ENCODE data around the gene IPO11.

The IPO11 gene

GRCh38 chr5:62569470-62569869 lies 156.9 kb downstream of the IPO11 start:
- DNase-seq, result no peak

GRCh38 chr5:62572918-62573514 lies 160.5 kb downstream of the IPO11 start:
- DNase-seq, result no peak

- DNase-seq, result no peak
Observed at GRCh38 chr5:62574599-62574998, 162.0 kb downstream of the IPO11 start.

GRCh38 chr5:62575066-62575465 lies 162.5 kb downstream of the IPO11 start:
- no peak for DNase-seq

GRCh38 chr5:62575489-62575888 lies 162.9 kb downstream of the IPO11 start:
- no peak for DNase-seq

- DNase-seq, result no peak
Observed at GRCh38 chr5:62576570-62577170, 164.1 kb downstream of the IPO11 start.

- DNase-seq, result no peak
Observed at GRCh38 chr5:62577488-62577887, 164.9 kb downstream of the IPO11 start.

GRCh38 chr5:62578540-62578939 lies 166.0 kb downstream of the IPO11 start, which contains the start of gene LRRC70:
TSS of gene LRRC70 (plus strand) at chr5:62578819. CDS start at chr5:62579439, 620 bp downstream.
- DNase-seq, result no peak

GRCh38 chr5:62579761-62580160 lies 167.2 kb downstream of the IPO11 start:
- DNase-seq, result no peak

GRCh38 chr5:62581836-62582597 lies 169.5 kb downstream of the IPO11 start:
- no peak for DNase-seq

GRCh38 chr5:62584391-62584790 lies 171.8 kb downstream of the IPO11 start:
- DNase-seq, result no peak

- no peak for DNase-seq
Observed at GRCh38 chr5:62585306-62585705, 172.7 kb downstream of the IPO11 start.

GRCh38 chr5:62585751-62586150 lies 173.2 kb downstream of the IPO11 start:
- DNase-seq, result no peak

- no peak for DNase-seq
Observed at GRCh38 chr5:62587737-62588136, 175.2 kb downstream of the IPO11 start.

GRCh38 chr5:62588668-62589067 lies 176.1 kb downstream of the IPO11 start:
- DNase-seq, result no peak

GRCh38 chr5:62589504-62589903 lies 176.9 kb downstream of the IPO11 start:
- no peak for DNase-seq

- DNase-seq, result no peak
Observed at GRCh38 chr5:62590387-62590786, 177.8 kb downstream of the IPO11 start.

GRCh38 chr5:62592558-62592957 lies 180.0 kb downstream of the IPO11 start:
- no peak for DNase-seq

- DNase-seq, result no peak
Observed at GRCh38 chr5:62593331-62593730, 180.8 kb downstream of the IPO11 start.

- no peak for DNase-seq
Observed at GRCh38 chr5:62594364-62594984, 181.9 kb downstream of the IPO11 start.

- DNase-seq, result no peak
Observed at GRCh38 chr5:62596096-62596495, 183.5 kb downstream of the IPO11 start.

GRCh38 chr5:62596691-62597090 lies 184.1 kb downstream of the IPO11 start:
- no peak for DNase-seq

- DNase-seq, result no peak
Observed at GRCh38 chr5:62597314-62597713, 184.8 kb downstream of the IPO11 start.

Measured in right kidney (tissue), 1 donor.